AG10803 (cell line): ENCODE results near the gene C4orf46.
"Not testable (repeated sequence)": the region's sequence is repeated elsewhere in the genome, so short reads cannot be mapped to it uniquely, and the experiment has no call there.

Experiments
- DNase-seq: peaks from one replicate; pipeline ENCODE4 v3.0.0; 2010; ENCODE audit warnings: low read depth
- H3K4me3 ChIP-seq: 2 replicates; pipeline ENCODE4 v1.5.1; 2011; ENCODE audit warnings: mild to moderate bottlenecking, low read length, control low read depth
- TF ChIP-seq, protein P1 (sequence below): conservative IDR thresholded peaks from 2 replicates; pipeline ENCODE4 v1.5.1; 2011; ENCODE audit warnings: mild to moderate bottlenecking, low read length, control low read depth, inconsistent platforms

The C4orf46 gene

DNA sequence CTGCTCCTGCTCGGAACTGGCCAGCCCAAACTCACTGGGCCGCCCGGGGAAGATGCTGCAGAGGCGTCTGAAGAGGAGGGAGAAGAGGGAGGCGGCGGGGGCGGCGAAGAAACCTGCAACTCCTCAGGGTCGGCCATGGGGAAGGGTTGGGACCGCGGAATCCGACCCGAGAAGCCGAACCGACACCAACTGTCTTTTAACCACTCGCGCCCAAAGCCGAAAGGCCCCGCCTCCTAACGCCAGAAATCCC is at the start of gene C4orf46:
C4orf46 (minus strand) TSS at position 223 of the 250 bp plus-strand sequence; CDS start at position 137, 86 bp downstream.
- H3K4me3 ChIP-seq: peak within 1 kb of the TSS; percentile 98
- no peak for DNase-seq
- TF ChIP-seq, protein P1, sequence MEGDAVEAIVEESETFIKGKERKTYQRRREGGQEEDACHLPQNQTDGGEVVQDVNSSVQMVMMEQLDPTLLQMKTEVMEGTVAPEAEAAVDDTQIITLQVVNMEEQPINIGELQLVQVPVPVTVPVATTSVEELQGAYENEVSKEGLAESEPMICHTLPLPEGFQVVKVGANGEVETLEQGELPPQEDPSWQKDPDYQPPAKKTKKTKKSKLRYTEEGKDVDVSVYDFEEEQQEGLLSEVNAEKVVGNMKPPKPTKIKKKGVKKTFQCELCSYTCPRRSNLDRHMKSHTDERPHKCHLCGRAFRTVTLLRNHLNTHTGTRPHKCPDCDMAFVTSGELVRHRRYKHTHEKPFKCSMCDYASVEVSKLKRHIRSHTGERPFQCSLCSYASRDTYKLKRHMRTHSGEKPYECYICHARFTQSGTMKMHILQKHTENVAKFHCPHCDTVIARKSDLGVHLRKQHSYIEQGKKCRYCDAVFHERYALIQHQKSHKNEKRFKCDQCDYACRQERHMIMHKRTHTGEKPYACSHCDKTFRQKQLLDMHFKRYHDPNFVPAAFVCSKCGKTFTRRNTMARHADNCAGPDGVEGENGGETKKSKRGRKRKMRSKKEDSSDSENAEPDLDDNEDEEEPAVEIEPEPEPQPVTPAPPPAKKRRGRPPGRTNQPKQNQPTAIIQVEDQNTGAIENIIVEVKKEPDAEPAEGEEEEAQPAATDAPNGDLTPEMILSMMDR: no peak

DNA sequence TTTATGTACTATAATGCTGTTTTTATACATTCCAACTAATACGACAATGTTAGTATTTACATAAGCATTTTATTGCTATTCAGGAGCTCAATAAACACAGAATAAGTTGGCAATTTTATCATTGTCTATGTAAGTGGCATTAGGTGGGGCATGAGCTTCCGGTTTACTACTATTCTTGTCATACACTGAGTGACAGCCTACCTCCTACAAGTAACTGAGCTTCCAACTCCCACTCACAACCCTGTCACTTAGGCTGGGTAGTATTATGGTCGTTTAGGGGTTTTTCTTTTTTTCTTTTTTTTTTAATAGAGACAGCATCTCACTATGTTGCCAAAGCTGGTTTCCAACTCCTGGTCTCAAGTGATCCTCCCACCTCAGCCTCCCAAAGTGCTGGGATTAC is 44.1 kb upstream of the C4orf46 start:
- H3K4me3 ChIP-seq: no peak overlapping the region
- TF ChIP-seq, protein P1: no peak
- no peak for DNase-seq

DNA sequence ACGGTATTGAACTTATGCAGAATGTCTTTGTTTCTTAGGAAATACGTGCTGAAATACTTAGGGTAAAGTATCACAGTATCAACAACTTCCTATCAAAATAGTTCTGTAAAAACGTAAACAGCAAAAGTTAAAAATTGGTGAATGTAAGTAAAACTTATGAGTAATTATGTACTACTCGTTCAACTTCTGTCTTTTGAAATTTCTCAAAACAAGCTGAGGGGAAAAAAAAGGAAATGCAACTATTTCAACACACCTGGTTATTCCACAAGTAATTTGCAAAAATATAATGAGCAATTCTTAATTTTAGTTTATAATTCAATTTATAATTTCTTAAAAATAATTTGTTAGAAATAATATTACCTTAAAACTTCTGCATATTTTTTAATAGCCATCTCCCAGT is 43.2 kb upstream of the C4orf46 start:
- TF ChIP-seq, protein P1: no peak
- no peak for DNase-seq
- H3K4me3 ChIP-seq: no peak overlapping the region

- not testable (repeated sequence) for DNase-seq
Observed at GRCh38 chr4:158712622-158713021, 40.9 kb upstream of the C4orf46 start.

GRCh38 chr4:158710814-158711213 is 39.1 kb upstream of the C4orf46 start:
- TF ChIP-seq, protein P1: peak; percentile 43
- peak; percentile 20 for DNase-seq
- H3K4me3 ChIP-seq: no peak overlapping the region

More at GRCh38 chr4:158712622-158713021, 40.9 kb upstream of the C4orf46 start:
- H3K4me3 ChIP-seq: not testable (repeated sequence)

- DNase-seq: no peak
- TF ChIP-seq, protein P1: no peak
- H3K4me3 ChIP-seq: no peak overlapping the region
Observed at GRCh38 chr4:158704274-158704673, 32.6 kb upstream of the C4orf46 start.

DNA sequence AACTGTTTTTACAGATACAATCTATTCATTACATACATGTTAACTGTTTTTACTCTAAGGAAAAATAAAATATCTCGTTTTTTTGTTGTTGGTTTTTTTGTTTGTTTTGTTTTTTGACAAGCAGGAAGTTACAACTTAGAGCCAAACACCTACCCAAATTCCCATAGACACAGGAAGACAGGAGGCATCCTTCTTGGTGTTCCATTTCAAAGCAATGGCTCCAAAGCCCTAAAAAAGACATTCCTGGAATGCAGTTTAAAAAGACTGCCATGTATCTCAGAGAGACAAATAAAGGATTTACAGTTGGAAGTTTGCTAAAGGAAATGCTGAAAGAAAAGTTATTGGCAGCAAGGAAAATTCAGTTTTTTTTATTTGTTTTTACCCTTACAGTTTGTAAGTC is 17.1 kb upstream of the C4orf46 start:
- TF ChIP-seq, protein P1: no peak
- DNase-seq: no peak
- H3K4me3 ChIP-seq: no peak overlapping the region

GRCh38 chr4:158682066-158682465 is 10.4 kb upstream of the C4orf46 start:
- TF ChIP-seq, protein P1: no peak
- no peak overlapping the region for H3K4me3 ChIP-seq
- no peak for DNase-seq
